Activated B cell treated with CpG ODN at 0.5 μM for 24 hours (primary cell): ENCODE results near the gene AADACL4. TPM values are rescaled to one million over a fixed set of nuclear protein-coding genes. Genes with fewer than 3 reads are reported as not detected.

Source experiments
- ATAC-seq: fragments of 200-7000 bp; cut with Tn5 transposase; one replicate; pipeline ENCODE4 v1.10.0; 2021; ENCODE audit warnings: low read depth, mild to moderate bottlenecking, moderate library complexity
- CTCF ChIA-PET: fragments of 350-600 bp; sonication (Branson Sonifier 250); formaldehyde crosslinking; loops from one replicate; lab custom pipeline; 2021; ENCODE audit warnings: antibody characterized with exemption; lab: Charles Lee
- POLR2A ChIA-PET: fragments of 350-600 bp; sonication (Branson Sonifier 250); formaldehyde crosslinking; loops from one replicate; lab custom pipeline; 2021; ENCODE audit warnings: antibody characterized with exemption; lab: Charles Lee
- DNase-seq: peaks from one replicate; pipeline ENCODE4 v3.0.0; 2022
- H3K27ac Mint-ChIP-seq: one replicate; pipeline ENCODE4 v1.8.0; 2020; ENCODE audit warnings: mixed read lengths
- H3K27me3 Mint-ChIP-seq: one replicate; pipeline ENCODE4 v1.8.0; 2021; ENCODE audit warnings: mixed read lengths
- H3K36me3 Mint-ChIP-seq: one replicate; pipeline ENCODE4 v1.8.0; 2021; ENCODE audit warnings: low read depth, mixed read lengths
- H3K4me1 Mint-ChIP-seq: one replicate; pipeline ENCODE4 v1.8.0; 2021; ENCODE audit warnings: mixed read lengths
- H3K4me3 Mint-ChIP-seq: one replicate; pipeline ENCODE4 v1.8.0; 2020; ENCODE audit warnings: mild to moderate bottlenecking, mixed read lengths
- H3K9me3 Mint-ChIP-seq: one replicate; pipeline ENCODE4 v1.8.0; 2020; ENCODE audit warnings: mixed read lengths
- CTCF ChIP-seq: fragments of 200-600 bp; IDR thresholded peaks from one replicate; pipeline ENCODE4 v1.8.0; 2022; ENCODE audit warnings: antibody characterized with exemption, mild to moderate bottlenecking
- intact Hi-C: fragments of 100-400 bp; cut with micrococcal nuclease; formaldehyde crosslinking; loops from one replicate; pipeline ENCODE4 v1.15.1; 2024
- total RNA-seq: library from RNA; stranded (reverse); gene quantifications from 2 replicates; pipeline ENCODE4 v1.2.3, GENCODE V29; 2022

The AADACL4 gene
- total RNA-seq, 1 donor from 2014 or later, result not detected

- H3K27me3 Mint-ChIP-seq, result peaks cover 40% of the 10 kb centered on the region
- H3K36me3 Mint-ChIP-seq, result no peaks in the 10 kb centered on the region
- ATAC-seq (no peak), DNase-seq (no peak)
- no peak overlapping the region for H3K27ac Mint-ChIP-seq
- H3K9me3 Mint-ChIP-seq, result no peaks in the 10 kb centered on the region
- ChIA-PET POLR2A (no interaction called here), CTCF (no interaction called here)
- H3K4me3 Mint-ChIP-seq, result no peak overlapping the region
- peaks cover 23% of the 10 kb centered on the region for H3K4me1 Mint-ChIP-seq
- no peak for TF ChIP-seq CTCF
- intact Hi-C loops, result no loop called here
Observed at GRCh38 chr1:12613180-12613579, 30.7 kb upstream of the AADACL4 start.

GRCh38 chr1:12614402-12615158 is 29.3 kb upstream of the AADACL4 start:
- ChIA-PET POLR2A (no interaction called here), CTCF (interaction anchor here (0.6 to 1.4 kb wide), 2 partner anchors 10 to 343 kb away, joined by 3 read pairs; no protein-coding TSS in a partner anchor)
- Mint-ChIP-seq H3K4me3 (no peak overlapping the region), H3K27ac (no peak overlapping the region), H3K9me3 (no peaks in the 10 kb centered on the region), H3K4me1 (peaks cover 37% of the 10 kb centered on the region), H3K27me3 (peaks cover 52% of the 10 kb centered on the region), H3K36me3 (no peaks in the 10 kb centered on the region)
- intact Hi-C loops, result no loop called here
- TF ChIP-seq CTCF, result no peak
- DNase-seq (no peak), ATAC-seq (no peak)

- intact Hi-C loops, result no loop called here
- no peaks in the 10 kb centered on the region for H3K36me3 Mint-ChIP-seq
- CTCF ChIA-PET, result interaction anchor here (0.6 to 1.4 kb wide), 3 partner anchors 11 to 344 kb away, joined by 3 read pairs; no protein-coding TSS in a partner anchor
Observed at GRCh38 chr1:12615159-12615864, 28.6 kb upstream of the AADACL4 start.

GRCh38 chr1:12615865-12616708 is 27.8 kb upstream of the AADACL4 start:
- Mint-ChIP-seq H3K27me3 (peaks cover 54% of the 10 kb centered on the region), H3K36me3 (no peaks in the 10 kb centered on the region), H3K27ac (peak overlapping the region; percentile 24), H3K4me1 (peaks cover 43% of the 10 kb centered on the region), H3K4me3 (peak overlapping the region; percentile 64), H3K9me3 (no peaks in the 10 kb centered on the region)
- intact Hi-C loops, result no loop called here
- ATAC-seq, result no peak
- CTCF ChIA-PET, result interaction anchor here (1.3 to 1.4 kb wide), 3 partner anchors 12 to 301 kb away, joined by 3 to 4 read pairs (median 3); no protein-coding TSS in a partner anchor
- DNase-seq, result no peak
- no peak for TF ChIP-seq CTCF
- POLR2A ChIA-PET, result interaction anchor here (0.6 kb wide), 1 partner anchor 149 kb away, joined by 3 read pairs; no protein-coding TSS in a partner anchor

More at GRCh38 chr1:12615159-12615864, 28.6 kb upstream of the AADACL4 start:
- Mint-ChIP-seq H3K27ac (peak overlapping the region; percentile 7), H3K9me3 (no peaks in the 10 kb centered on the region), H3K4me3 (peak overlapping the region; percentile 8), H3K27me3 (peaks cover 55% of the 10 kb centered on the region), H3K4me1 (peaks cover 43% of the 10 kb centered on the region)
- DNase-seq, result no peak
- no peak for ATAC-seq
- POLR2A ChIA-PET, result no interaction called here
- TF ChIP-seq CTCF, result no peak
